Activated T-cell treated with anti-CD3 and anti-CD28 coated beads for 24 hours (primary cell): Measurements from ENCODE around the gene KNSTRN.
A peak's percentile ranks its signal among the peaks of the same experiment; 100 is the strongest.

Experiments
- DNase-seq: peaks from one replicate; pipeline ENCODE4 v3.0.0-alpha.2; 2020; ENCODE audit warnings: low read depth

Gene KNSTRN

GRCh38 chr15:40366457-40367370, 15.8 kb upstream of the KNSTRN start:
- no peak for DNase-seq

- no peak for DNase-seq
These were observed 15.2 kb upstream of the KNSTRN start for GRCh38 chr15:40367371-40367685.

GRCh38 chr15:40367686-40368611, 14.6 kb upstream of the KNSTRN start:
- peak; percentile 82 for DNase-seq

- no peak for DNase-seq
These were observed 13.6 kb upstream of the KNSTRN start for GRCh38 chr15:40368719-40369473.

GRCh38 chr15:40369474-40369869, 13.0 kb upstream of the KNSTRN start:
- DNase-seq, result no peak

- DNase-seq, result no peak
These were observed 12.6 kb upstream of the KNSTRN start for GRCh38 chr15:40369971-40370370.

- no peak for DNase-seq
These were observed 9.5 kb upstream of the KNSTRN start for GRCh38 chr15:40372981-40373380.

GRCh38 chr15:40377606-40378005, 4.9 kb upstream of the KNSTRN start:
- no peak for DNase-seq

- no peak for DNase-seq
These were observed 3.1 kb upstream of the KNSTRN start for GRCh38 chr15:40379374-40379773.

GRCh38 chr15:40379853-40380252, 2.7 kb upstream of the KNSTRN start:
- no peak for DNase-seq

GRCh38 chr15:40380636-40381035, 1.9 kb upstream of the KNSTRN start:
- DNase-seq, result no peak

GRCh38 chr15:40381818-40382529, 547 bp upstream of the KNSTRN start:
- no peak for DNase-seq

- DNase-seq, result no peak
These were observed 4.0 kb downstream of the KNSTRN start for GRCh38 chr15:40386480-40386879.

- DNase-seq, result no peak
These were observed 6.7 kb downstream of the KNSTRN start for GRCh38 chr15:40388941-40389823.

GRCh38 chr15:40389824-40390595, 7.5 kb downstream of the KNSTRN start:
- DNase-seq, result no peak

- DNase-seq, result no peak
These were observed 10.7 kb downstream of the KNSTRN start for GRCh38 chr15:40392986-40393948.

- DNase-seq, result no peak
These were observed 15.3 kb downstream of the KNSTRN start for GRCh38 chr15:40397688-40398412.

- no peak for DNase-seq
These were observed 15.9 kb downstream of the KNSTRN start for GRCh38 chr15:40398413-40398873.
